HEK293T (cell line): ENCODE measurements around the gene MYCBPAP.

Source experiments
- CTCF ChIA-PET: fragments of 350-600 bp; formaldehyde crosslinking; extraction: SDS; loops from one replicate; lab custom pipeline; 2021; ENCODE audit warnings: antibody characterized with exemption, inconsistent platforms; lab: Yijun Ruan, JAX
- POLR2A ChIA-PET: fragments of 350-600 bp; formaldehyde crosslinking; extraction: SDS; loops from one replicate; lab custom pipeline; 2020; ENCODE audit warnings: antibody characterized with exemption, inconsistent platforms; lab: Yijun Ruan, JAX
- DNase-seq: peaks from one replicate; pipeline ENCODE4 v3.0.0; 2012; ENCODE audit warnings: mixed read lengths; ENCODE audit errors: extremely low spot score
- ARNT ChIP-seq: fragments of 450-650 bp; IDR thresholded peaks from 2 replicates; pipeline ENCODE4 v1.6.1; 2017; ENCODE audit warnings: mild to moderate bottlenecking
- BHLHE40 ChIP-seq: fragments of 450-650 bp; IDR thresholded peaks from 2 replicates; pipeline ENCODE4 v1.6.1; 2016; ENCODE audit warnings: mild to moderate bottlenecking, moderate library complexity, borderline replicate concordance
- CTBP1 ChIP-seq: fragments of 450-650 bp; IDR thresholded peaks from 2 replicates; pipeline ENCODE4 v1.6.1; 2016; ENCODE audit warnings: borderline replicate concordance
- ELF4 ChIP-seq: fragments of 450-650 bp; IDR thresholded peaks from 2 replicates; pipeline ENCODE4 v1.6.1; 2017; ENCODE audit warnings: antibody characterized with exemption
- FOXA1 ChIP-seq: fragments of 450-650 bp; IDR thresholded peaks from 2 replicates; pipeline ENCODE4 v1.6.1; 2016; ENCODE audit warnings: mild to moderate bottlenecking
- FOXK2 ChIP-seq: fragments of 450-650 bp; IDR thresholded peaks from 2 replicates; pipeline ENCODE4 v1.6.1; 2016; ENCODE audit warnings: mild to moderate bottlenecking
- FOXM1 ChIP-seq: fragments of 450-650 bp; IDR thresholded peaks from 2 replicates; pipeline ENCODE4 v1.6.1; 2017; ENCODE audit warnings: mild to moderate bottlenecking, borderline replicate concordance
- HDGF ChIP-seq: fragments of 450-650 bp; IDR thresholded peaks from 2 replicates; pipeline ENCODE4 v1.6.1; 2017; ENCODE audit warnings: antibody characterized with exemption, borderline replicate concordance
- L3MBTL2 ChIP-seq: fragments of 450-650 bp; conservative IDR thresholded peaks from 2 replicates; pipeline ENCODE4 v1.6.1; 2016; ENCODE audit warnings: mild to moderate bottlenecking
- LEF1 ChIP-seq: fragments of 450-650 bp; IDR thresholded peaks from 2 replicates; pipeline ENCODE4 v1.6.1; 2017; ENCODE audit warnings: mild to moderate bottlenecking, borderline replicate concordance
- NFRKB ChIP-seq: fragments of 450-650 bp; IDR thresholded peaks from 2 replicates; pipeline ENCODE4 v1.6.1; 2016; ENCODE audit warnings: mild to moderate bottlenecking, moderate library complexity
- SP1 ChIP-seq: fragments of 450-650 bp; IDR thresholded peaks from 2 replicates; pipeline ENCODE4 v1.6.1; 2017
- SUZ12 ChIP-seq: fragments of 450-650 bp; IDR thresholded peaks from 2 replicates; pipeline ENCODE4 v1.6.1; 2016; ENCODE audit warnings: mild to moderate bottlenecking
- TARDBP ChIP-seq: fragments of 450-650 bp; IDR thresholded peaks from 2 replicates; pipeline ENCODE4 v1.6.1; 2016
- ZNF384 ChIP-seq: fragments of 450-650 bp; IDR thresholded peaks from 2 replicates; pipeline ENCODE4 v1.6.1; 2016
- TF ChIP-seq, protein P1 (sequence below): fragments of 450-650 bp; IDR thresholded peaks from 2 replicates; pipeline ENCODE4 v1.6.1; 2016

The MYCBPAP gene

DNA sequence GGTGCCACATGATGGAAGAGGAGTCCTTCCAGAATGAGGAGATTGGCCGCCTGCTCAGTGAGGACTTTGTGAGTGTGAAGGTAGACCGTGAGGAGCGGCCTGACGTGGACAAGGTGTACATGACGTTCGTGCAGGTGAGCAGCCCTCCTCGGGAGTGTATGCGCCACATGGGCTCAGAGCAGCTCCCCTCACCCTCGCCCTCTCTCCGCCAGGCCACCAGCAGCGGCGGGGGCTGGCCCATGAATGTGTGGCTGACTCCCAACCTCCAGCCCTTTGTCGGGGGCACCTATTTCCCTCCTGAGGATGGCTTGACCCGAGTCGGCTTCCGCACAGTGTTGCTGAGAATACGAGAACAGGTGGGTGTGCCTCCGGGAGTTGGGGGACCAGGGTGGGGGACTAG lies 40.6 kb downstream of the MYCBPAP start:
- CTCF ChIA-PET, result interaction anchor here (1.2 to 5.7 kb wide), 4 partner anchors 11 to 146 kb away, joined by 3 to 91 read pairs (median 3); no protein-coding TSS in a partner anchor
- TF ChIP-seq HDGF, result no peak
- no peak for TF ChIP-seq TARDBP
- no peak for TF ChIP-seq SP1
- no peak for TF ChIP-seq ELF4
- no peak for TF ChIP-seq FOXM1
- TF ChIP-seq ARNT, result no peak
- TF ChIP-seq LEF1, result no peak
- TF ChIP-seq BHLHE40, result no peak
- TF ChIP-seq SUZ12, result no peak
- no peak for TF ChIP-seq FOXK2
- no peak for TF ChIP-seq NFRKB
- no peak for TF ChIP-seq FOXA1
- no peak for TF ChIP-seq CTBP1
- TF ChIP-seq L3MBTL2, result no peak
- TF ChIP-seq ZNF384, result no peak
- TF ChIP-seq, protein P1, sequence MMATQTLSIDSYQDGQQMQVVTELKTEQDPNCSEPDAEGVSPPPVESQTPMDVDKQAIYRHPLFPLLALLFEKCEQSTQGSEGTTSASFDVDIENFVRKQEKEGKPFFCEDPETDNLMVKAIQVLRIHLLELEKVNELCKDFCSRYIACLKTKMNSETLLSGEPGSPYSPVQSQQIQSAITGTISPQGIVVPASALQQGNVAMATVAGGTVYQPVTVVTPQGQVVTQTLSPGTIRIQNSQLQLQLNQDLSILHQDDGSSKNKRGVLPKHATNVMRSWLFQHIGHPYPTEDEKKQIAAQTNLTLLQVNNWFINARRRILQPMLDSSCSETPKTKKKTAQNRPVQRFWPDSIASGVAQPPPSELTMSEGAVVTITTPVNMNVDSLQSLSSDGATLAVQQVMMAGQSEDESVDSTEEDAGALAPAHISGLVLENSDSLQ, result no peak
- no peak for DNase-seq
- POLR2A ChIA-PET, result interaction anchor here (1.2 kb wide), 1 partner anchor 79 kb away, joined by 3 read pairs; no protein-coding TSS in a partner anchor

DNA sequence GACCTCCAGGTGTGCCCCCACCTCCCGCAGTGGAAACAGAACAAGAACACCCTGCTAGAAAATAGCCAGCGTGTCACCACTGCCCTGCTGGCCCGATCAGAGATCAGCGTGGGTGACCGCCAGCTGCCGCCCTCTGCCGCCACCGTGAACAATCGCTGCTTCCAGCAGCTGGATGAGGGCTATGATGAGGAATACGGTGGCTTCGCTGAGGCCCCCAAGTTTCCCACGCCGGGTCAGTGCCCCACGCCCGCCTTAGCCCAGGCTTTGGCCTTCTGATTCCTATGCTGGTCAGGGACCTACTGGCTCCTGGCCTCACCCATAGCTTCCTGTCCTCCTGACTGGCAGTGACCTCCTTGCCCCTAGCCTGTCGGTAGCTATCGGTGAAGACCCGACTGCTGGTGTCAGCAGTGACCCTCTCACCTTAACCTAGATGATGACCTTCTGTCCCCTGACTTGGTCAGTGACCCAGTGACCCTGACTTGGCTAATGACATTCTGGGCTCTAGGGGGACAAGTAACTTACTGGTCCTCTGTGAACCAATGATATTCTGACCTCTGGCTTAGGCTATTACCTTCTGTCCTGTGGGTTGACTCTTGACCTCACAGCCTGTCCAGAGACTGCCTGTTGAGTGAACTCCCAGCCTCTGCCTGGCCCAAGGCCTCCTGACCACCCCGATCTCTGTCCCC lies 41.2 kb downstream of the MYCBPAP start:
- DNase-seq, result no peak
- POLR2A ChIA-PET, result interaction anchor here (0.8 to 1.2 kb wide), 2 partner anchors 78 to 571 kb away, joined by 3 read pairs; partner anchors contain the start of gene SPAG9
- no peak for TF ChIP-seq FOXK2
- no peak for TF ChIP-seq SUZ12
- no peak for TF ChIP-seq ARNT
- TF ChIP-seq LEF1, result no peak
- TF ChIP-seq FOXM1, result no peak
- TF ChIP-seq L3MBTL2, result no peak
- TF ChIP-seq TARDBP, result no peak
- TF ChIP-seq NFRKB, result no peak
- TF ChIP-seq ZNF384, result no peak
- TF ChIP-seq ELF4, result no peak
- no peak for TF ChIP-seq FOXA1
- TF ChIP-seq HDGF, result no peak
- no peak for TF ChIP-seq BHLHE40
- TF ChIP-seq, protein P1, result no peak
- CTCF ChIA-PET, result interaction anchor here (1.2 to 5.7 kb wide), 8 partner anchors 11 to 159 kb away, joined by 3 to 91 read pairs (median 6); no protein-coding TSS in a partner anchor

DNA sequence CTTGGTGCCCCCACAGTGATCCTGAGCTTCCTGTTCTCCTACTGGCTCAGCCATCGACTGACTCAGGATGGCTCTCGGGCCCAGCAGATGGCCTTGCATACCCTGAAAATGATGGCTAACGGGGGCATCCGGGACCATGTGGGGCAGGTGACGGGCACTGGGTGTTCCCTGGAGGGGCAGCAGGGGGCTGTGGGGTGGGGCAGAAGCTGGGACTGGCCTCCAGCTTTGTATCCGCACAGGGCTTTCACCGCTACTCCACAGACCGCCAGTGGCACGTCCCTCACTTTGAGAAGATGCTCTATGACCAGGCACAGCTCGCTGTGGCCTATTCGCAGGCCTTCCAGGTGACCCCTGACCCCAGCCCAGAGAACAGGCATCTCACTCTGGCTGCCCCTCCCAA lies 41.7 kb downstream of the MYCBPAP start:
- CTCF ChIA-PET, result interaction anchor here (1.0 to 5.7 kb wide), 10 partner anchors 10 to 159 kb away, joined by 3 to 91 read pairs (median 6); partner anchors contain the start of gene CACNA1G
- no peak for DNase-seq
- TF ChIP-seq SP1 (no peak), ELF4 (no peak), HDGF (no peak), NFRKB (no peak), TARDBP (no peak), ARNT (no peak), LEF1 (no peak), CTBP1 (no peak)
- TF ChIP-seq, protein P1, result no peak
- POLR2A ChIA-PET, result interaction anchor here (0.8 to 1.2 kb wide), 2 partner anchors 77 to 571 kb away, joined by 3 read pairs; partner anchors contain the start of gene SPAG9

DNA sequence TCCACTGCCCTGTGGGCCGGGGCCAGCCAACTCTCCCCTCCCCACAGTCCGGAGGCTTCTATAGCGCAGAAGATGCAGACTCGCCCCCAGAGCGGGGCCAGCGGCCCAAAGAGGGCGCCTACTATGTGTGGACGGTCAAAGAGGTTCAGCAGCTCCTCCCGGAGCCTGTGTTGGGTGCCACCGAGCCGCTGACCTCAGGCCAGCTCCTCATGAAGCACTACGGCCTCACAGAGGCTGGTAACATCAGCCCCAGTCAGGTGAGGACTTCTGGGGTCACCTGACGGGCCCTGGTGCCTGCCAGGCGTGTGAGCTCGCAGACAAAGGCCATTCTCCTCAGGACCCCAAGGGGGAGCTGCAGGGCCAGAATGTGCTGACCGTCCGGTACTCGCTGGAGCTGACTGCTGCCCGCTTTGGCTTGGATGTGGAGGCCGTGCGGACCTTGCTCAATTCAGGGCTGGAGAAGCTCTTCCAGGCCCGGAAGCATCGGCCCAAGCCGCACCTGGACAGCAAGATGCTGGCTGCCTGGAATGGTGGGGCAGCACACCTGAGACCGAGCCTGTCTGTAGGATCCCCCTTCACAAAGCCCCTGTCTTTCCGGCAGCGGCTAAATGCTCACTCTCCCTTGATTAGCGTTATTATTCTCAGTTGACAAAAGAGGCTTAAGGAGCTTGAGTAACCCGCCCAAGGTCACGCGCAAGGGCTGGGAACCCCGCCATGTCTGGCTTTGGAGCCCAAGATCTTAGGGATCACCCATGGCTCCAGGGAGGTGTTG lies 42.6 kb downstream of the MYCBPAP start:
- TF ChIP-seq FOXA1 (no peak), LEF1 (no peak), ARNT (peak; percentile 2; the same call in 1 of the 2 replicates), TARDBP (no peak), ZNF384 (no peak)
- ChIA-PET CTCF (interaction anchor here (0.6 to 5.7 kb wide), 24 partner anchors 9 to 232 kb away, joined by 3 to 91 read pairs (median 4); partner anchors contain the start of gene CACNA1G), POLR2A (interaction anchor here (0.8 to 1.8 kb wide), 6 partner anchors 9 to 212 kb away, joined by 3 to 15 read pairs (median 4); partner anchors contain the start of genes CACNA1G and LUC7L3)
- peak; percentile 80 for DNase-seq

DNA sequence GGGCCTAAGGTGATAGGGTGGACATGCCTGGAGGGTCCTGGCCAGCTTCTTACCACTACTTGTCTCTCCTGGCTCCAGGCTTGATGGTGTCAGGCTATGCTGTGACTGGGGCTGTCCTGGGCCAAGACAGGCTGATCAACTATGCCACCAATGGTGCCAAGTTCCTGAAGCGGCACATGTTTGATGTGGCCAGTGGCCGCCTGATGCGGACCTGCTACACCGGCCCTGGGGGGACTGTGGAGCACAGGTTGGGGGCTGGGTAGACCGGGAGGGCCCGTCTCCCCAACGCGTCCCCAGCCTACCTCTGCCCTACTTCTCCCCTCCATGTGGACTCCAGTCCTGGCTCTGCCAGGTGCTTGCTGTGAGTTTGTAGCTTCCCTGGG lies 43.2 kb downstream of the MYCBPAP start:
- ChIA-PET POLR2A (interaction anchor here (1.0 to 1.8 kb wide), 5 partner anchors 9 to 168 kb away, joined by 3 to 15 read pairs (median 4); partner anchors contain the start of genes CACNA1G and LUC7L3), CTCF (interaction anchor here (0.6 to 5.7 kb wide), 22 partner anchors 12 to 231 kb away, joined by 3 to 91 read pairs (median 4); no protein-coding TSS in a partner anchor)
- DNase-seq, result no peak
- TF ChIP-seq SUZ12, result no peak
- no peak for TF ChIP-seq BHLHE40
- TF ChIP-seq ELF4, result no peak
